GM18867 (cell line): ENCODE data around the gene TRAF1.

Source experiments
- ATAC-seq: cut with Tn5 transposase; IDR thresholded peaks from one replicate; pipeline ENCODE4 v1.9.1; 2021; ENCODE audit warnings: mild to moderate bottlenecking, moderate library complexity; ENCODE audit not compliant: unreplicated experiment

Gene TRAF1

DNA sequence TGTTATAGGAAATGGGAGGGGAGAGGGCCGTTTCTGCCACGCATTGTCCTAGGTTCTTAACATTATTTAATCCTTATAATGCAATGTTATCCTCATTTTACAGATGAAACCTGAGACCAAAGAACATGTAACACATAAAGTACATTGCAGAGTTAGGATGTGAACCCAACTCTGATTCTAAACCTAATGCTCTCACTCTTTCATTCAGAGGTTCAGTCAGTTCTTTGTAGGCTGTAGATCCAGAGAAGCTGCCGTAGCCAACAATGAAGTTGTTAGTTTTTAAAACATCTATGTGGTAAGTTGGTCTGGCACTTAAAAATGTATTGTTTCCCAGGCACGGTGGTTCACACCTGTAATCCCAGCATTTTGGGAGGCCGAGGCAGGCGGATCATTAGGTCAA, 73.4 kb downstream of the TRAF1 start:
- no peak for ATAC-seq
